ENCODE data around the gene CEACAM4. TPM values are rescaled to one million over a fixed set of nuclear protein-coding genes. Genes with fewer than 3 reads are reported as not detected.

The CEACAM4 gene
- total and polyA plus RNA-seq, 3 donors from 2014 or later, result 0.47 to 1.7 TPM; not detected in 1

DNA sequence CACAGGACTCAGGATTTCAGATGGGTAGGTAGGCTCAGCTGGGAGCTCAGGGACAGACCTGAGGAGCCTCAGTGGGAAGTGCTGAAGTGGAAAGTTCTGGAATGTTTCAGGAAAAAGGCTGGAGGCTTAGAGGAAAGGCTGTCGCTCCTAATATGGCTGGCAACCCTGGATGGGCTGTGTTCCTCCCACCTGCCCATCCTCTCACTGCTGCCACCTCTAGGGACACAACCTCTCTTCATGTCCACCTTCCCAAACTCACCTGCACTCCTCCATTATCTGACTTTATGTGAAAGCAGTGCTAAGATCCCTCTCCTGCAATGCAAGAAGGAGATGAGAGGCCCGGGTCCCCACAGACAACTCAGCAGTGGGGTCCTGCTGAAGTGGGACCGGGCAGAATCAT is 56.7 kb downstream of the CEACAM4 start:
- H3K9me3 ChIP-seq, result no peaks in the 10 kb centered on the region
- no peak for TF ChIP-seq POLR2A (IDR thresholded peaks at IDR 0.05)
- TF ChIP-seq, protein P1, sequence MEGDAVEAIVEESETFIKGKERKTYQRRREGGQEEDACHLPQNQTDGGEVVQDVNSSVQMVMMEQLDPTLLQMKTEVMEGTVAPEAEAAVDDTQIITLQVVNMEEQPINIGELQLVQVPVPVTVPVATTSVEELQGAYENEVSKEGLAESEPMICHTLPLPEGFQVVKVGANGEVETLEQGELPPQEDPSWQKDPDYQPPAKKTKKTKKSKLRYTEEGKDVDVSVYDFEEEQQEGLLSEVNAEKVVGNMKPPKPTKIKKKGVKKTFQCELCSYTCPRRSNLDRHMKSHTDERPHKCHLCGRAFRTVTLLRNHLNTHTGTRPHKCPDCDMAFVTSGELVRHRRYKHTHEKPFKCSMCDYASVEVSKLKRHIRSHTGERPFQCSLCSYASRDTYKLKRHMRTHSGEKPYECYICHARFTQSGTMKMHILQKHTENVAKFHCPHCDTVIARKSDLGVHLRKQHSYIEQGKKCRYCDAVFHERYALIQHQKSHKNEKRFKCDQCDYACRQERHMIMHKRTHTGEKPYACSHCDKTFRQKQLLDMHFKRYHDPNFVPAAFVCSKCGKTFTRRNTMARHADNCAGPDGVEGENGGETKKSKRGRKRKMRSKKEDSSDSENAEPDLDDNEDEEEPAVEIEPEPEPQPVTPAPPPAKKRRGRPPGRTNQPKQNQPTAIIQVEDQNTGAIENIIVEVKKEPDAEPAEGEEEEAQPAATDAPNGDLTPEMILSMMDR (IDR thresholded peaks at IDR 0.05), result no peak
- no peak overlapping the region for H3K27ac ChIP-seq
- no peaks in the 10 kb centered on the region for H3K36me3 ChIP-seq (ENCODE audit: low read depth, missing control alignments)
- no peaks in the 10 kb centered on the region for H3K4me1 ChIP-seq
- H3K4me3 ChIP-seq, result no peak overlapping the region
- 38 to 57% methylated on average over 1 to 3 of the region's 3 CpGs for WGBS, 2 donors
- no peak for DNase-seq
- no peaks in the 10 kb centered on the region for H3K27me3 ChIP-seq
- intact Hi-C loops (cut with DNase I; ENCODE audit: low total_unique reads), result loop anchor here (10.0 kb wide), 1 partner anchor 125 kb away; the partner anchor contains the start of gene ERICH4

DNA sequence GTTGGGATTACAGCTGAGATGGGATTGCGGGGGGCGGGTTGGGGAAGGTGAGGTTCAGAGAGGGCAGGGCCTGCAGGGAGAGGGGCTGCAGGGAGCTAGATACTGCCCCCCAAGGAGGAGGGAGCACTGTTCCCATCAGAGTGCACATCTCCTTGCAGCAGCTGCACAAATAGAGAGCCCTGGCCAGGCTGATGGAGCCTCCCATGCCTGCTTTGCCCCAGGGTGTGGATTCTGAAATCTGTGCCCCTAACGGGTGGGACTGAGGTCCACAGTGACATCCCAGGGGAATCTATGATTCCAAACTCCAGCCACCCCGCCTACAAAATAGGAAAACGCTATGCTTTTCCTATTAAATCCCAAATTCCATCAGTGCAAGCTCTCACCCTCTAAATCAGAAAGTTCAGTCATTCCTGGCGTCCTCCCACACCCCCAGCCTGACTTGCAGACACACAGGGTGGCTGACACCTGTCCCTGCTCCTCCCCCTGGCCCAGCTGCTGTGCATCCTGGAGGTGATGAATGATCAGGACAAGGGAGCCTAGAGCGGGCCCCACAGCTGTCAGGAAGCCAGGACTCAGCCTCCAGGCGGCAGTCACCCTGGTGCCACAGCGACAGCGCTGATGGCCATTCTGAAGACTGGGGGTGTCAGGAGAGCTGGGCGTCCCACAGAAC is 57.3 kb downstream of the CEACAM4 start:
- 65 to 66% methylated on average over 11 of the region's 11 CpGs for WGBS, 2 donors

More for the DNA sequence above, 57.3 kb downstream of the CEACAM4 start:
- TF ChIP-seq, protein P1 (IDR thresholded peaks at IDR 0.05), result no peak
- no peak for TF ChIP-seq POLR2A (IDR thresholded peaks at IDR 0.05)
- Histone ChIP-seq H3K4me1 (no peaks in the 10 kb centered on the region), H3K9me3 (no peaks in the 10 kb centered on the region), H3K27ac (no peak overlapping the region), H3K27me3 (no peaks in the 10 kb centered on the region), H3K4me3 (no peak overlapping the region), H3K36me3 (ENCODE audit: low read depth, missing control alignments) (no peaks in the 10 kb centered on the region)
- intact Hi-C loops (cut with DNase I; ENCODE audit: low total_unique reads), result loop anchor here (10.0 kb wide), 1 partner anchor 125 kb away; the partner anchor contains the start of gene ERICH4
- no peak for DNase-seq

Small RNA genes lying within 50 kb of the gene (small RNA-seq; reads per million reads assigned to genes)
- gene AC243960.4, result 0 reads per million in 2 donors

Other genes with a start within 250 kb of the CEACAM4 start
- gene EXOSC5, start 229.7 kb downstream of the CEACAM4 start, total RNA-seq, result 10 to 100 TPM; 19.1 to 23.8 TPM
- gene EXOSC5, start 229.7 kb downstream of the CEACAM4 start, polyA plus RNA-seq (ENCODE audit: insufficient read depth, low read depth, low replicate concordance), result 28.0 TPM
- gene BCKDHA, start 229.3 kb downstream of the CEACAM4 start, total RNA-seq, result 10 to 100 TPM; 80.8 to 81.3 TPM
- 53.1 TPM for gene BCKDHA, start 229.3 kb downstream of the CEACAM4 start, polyA plus RNA-seq (ENCODE audit: insufficient read depth, low read depth, low replicate concordance)
- gene B3GNT8, start 199.7 kb downstream of the CEACAM4 start, total RNA-seq, result 1 to 10 TPM; 1.0 to 1.2 TPM
- 1.3 TPM for gene B3GNT8, start 199.7 kb downstream of the CEACAM4 start, polyA plus RNA-seq (ENCODE audit: insufficient read depth, low read depth, low replicate concordance)
- gene DMAC2, start 187.2 kb downstream of the CEACAM4 start, total RNA-seq, result 10 to 100 TPM; 26.7 to 35.8 TPM
- gene DMAC2, start 187.2 kb downstream of the CEACAM4 start, polyA plus RNA-seq (ENCODE audit: insufficient read depth, low read depth, low replicate concordance), result 24.6 TPM
- gene ERICH4, start 183.9 kb downstream of the CEACAM4 start, total RNA-seq, result 1 to 10 TPM in 1 of 2 donors, not detected in 1; 1.8 TPM
- 0.61 TPM for gene ERICH4, start 183.9 kb downstream of the CEACAM4 start, polyA plus RNA-seq (ENCODE audit: insufficient read depth, low read depth, low replicate concordance)
- gene CEACAM21, start 50.9 kb downstream of the CEACAM4 start, total RNA-seq, result 1 to 10 TPM in 1 of 2 donors, under 1 TPM in 1; 0.71 to 1.3 TPM
- gene CEACAM21, start 50.9 kb downstream of the CEACAM4 start, polyA plus RNA-seq (ENCODE audit: insufficient read depth, low read depth, low replicate concordance), result 3.6 TPM
- gene CEACAM7, start 61.2 kb upstream of the CEACAM4 start, total RNA-seq, result under 1 TPM; 0.19 to 0.39 TPM
- not detected for gene CEACAM7, start 61.2 kb upstream of the CEACAM4 start, polyA plus RNA-seq (ENCODE audit: insufficient read depth, low read depth, low replicate concordance)
- gene CEACAM5, start 81.6 kb upstream of the CEACAM4 start, total RNA-seq, result under 1 TPM; 0.24 to 0.50 TPM
- 0.33 TPM for gene CEACAM5, start 81.6 kb upstream of the CEACAM4 start, polyA plus RNA-seq (ENCODE audit: insufficient read depth, low read depth, low replicate concordance)
- gene CEACAM6, start 128.5 kb upstream of the CEACAM4 start, total RNA-seq, result under 1 TPM in 1 of 2 donors, not detected in 1; 0.31 TPM
- 0.29 TPM for gene CEACAM6, start 128.5 kb upstream of the CEACAM4 start, polyA plus RNA-seq (ENCODE audit: insufficient read depth, low read depth, low replicate concordance)
- gene CEACAM3, start 169.5 kb upstream of the CEACAM4 start, total RNA-seq, result not detected
- not detected for gene CEACAM3, start 169.5 kb upstream of the CEACAM4 start, polyA plus RNA-seq (ENCODE audit: insufficient read depth, low read depth, low replicate concordance)
- 10 to 100 TPM; 33.6 to 68.4 TPM for gene LYPD4, start 217.6 kb upstream of the CEACAM4 start, total RNA-seq
- gene LYPD4, start 217.6 kb upstream of the CEACAM4 start, polyA plus RNA-seq (ENCODE audit: insufficient read depth, low read depth, low replicate concordance), result 198 TPM
- 10 to 100 TPM; 23.1 to 55.3 TPM for gene DMRTC2, start 218.0 kb upstream of the CEACAM4 start, total RNA-seq
- gene DMRTC2, start 218.0 kb upstream of the CEACAM4 start, polyA plus RNA-seq (ENCODE audit: insufficient read depth, low read depth, low replicate concordance), result 71.0 TPM
- gene RPS19, start 233.2 kb upstream of the CEACAM4 start, total RNA-seq, result 1,000 to 10,000 TPM in 1 of 2 donors, 100 to 1,000 TPM in 1; 869 to 1,199 TPM
- 1,270 TPM for gene RPS19, start 233.2 kb upstream of the CEACAM4 start, polyA plus RNA-seq (ENCODE audit: insufficient read depth, low read depth, low replicate concordance)

Measured in testis (tissue), 3 donors.